HFF-Myc (cell line): ENCODE data around the gene TRIB2.

ENCODE experiments used
- DNase-seq: peaks from one replicate; pipeline ENCODE4 v3.0.0-alpha.2; 2011; ENCODE audit warnings: low read depth; ENCODE audit errors: extremely low read depth
- H3K4me3 ChIP-seq: replicated peaks from 2 replicates; pipeline ENCODE4 v1.5.1; 2011; ENCODE audit warnings: low read depth, mild to moderate bottlenecking, control low read depth, low read length
- TF ChIP-seq, protein P1 (sequence below): IDR thresholded peaks from 2 replicates; pipeline ENCODE4 v1.5.1; 2012; ENCODE audit warnings: mild to moderate bottlenecking, low read depth, low read length, control low read depth; ENCODE audit errors: missing control alignments

TRIB2 gene

DNA sequence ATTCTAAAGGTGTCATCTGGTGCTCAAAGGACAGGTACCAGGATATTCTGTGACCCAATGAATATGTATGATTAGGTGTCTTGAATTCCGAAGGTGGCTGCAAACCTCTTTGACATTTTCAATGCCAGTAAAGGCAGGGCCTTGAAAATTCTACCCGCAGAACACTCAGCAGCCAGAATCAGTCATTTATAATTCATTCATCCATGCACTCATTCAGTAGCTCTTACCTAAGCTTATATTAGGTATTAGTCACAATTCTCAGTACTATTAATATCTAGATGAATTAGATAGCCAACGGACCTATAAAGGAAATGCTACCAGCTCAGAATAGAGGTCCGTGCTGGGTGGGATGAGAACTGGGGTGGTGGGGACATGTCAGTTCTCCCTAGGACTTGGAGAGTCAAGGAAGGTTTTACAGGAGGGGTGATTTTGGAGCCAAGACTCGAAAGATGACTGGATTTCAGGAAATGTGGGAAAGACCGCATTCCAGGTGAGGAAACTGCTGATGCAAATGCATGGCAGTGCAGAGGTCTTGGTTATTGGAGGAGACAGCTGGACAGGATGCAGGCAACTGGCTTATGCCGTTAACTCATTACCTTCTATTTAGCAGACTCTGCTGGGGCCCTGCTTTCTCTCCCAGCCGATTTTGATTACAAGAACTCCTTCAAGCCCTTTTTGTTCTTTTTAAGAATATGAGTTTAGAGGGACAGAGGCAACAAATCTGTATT lies 7.2 kb downstream of the TRIB2 start:
- DNase-seq: no peak
- TF ChIP-seq, protein P1, sequence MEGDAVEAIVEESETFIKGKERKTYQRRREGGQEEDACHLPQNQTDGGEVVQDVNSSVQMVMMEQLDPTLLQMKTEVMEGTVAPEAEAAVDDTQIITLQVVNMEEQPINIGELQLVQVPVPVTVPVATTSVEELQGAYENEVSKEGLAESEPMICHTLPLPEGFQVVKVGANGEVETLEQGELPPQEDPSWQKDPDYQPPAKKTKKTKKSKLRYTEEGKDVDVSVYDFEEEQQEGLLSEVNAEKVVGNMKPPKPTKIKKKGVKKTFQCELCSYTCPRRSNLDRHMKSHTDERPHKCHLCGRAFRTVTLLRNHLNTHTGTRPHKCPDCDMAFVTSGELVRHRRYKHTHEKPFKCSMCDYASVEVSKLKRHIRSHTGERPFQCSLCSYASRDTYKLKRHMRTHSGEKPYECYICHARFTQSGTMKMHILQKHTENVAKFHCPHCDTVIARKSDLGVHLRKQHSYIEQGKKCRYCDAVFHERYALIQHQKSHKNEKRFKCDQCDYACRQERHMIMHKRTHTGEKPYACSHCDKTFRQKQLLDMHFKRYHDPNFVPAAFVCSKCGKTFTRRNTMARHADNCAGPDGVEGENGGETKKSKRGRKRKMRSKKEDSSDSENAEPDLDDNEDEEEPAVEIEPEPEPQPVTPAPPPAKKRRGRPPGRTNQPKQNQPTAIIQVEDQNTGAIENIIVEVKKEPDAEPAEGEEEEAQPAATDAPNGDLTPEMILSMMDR: no peak
- no peak overlapping the region for H3K4me3 ChIP-seq

DNA sequence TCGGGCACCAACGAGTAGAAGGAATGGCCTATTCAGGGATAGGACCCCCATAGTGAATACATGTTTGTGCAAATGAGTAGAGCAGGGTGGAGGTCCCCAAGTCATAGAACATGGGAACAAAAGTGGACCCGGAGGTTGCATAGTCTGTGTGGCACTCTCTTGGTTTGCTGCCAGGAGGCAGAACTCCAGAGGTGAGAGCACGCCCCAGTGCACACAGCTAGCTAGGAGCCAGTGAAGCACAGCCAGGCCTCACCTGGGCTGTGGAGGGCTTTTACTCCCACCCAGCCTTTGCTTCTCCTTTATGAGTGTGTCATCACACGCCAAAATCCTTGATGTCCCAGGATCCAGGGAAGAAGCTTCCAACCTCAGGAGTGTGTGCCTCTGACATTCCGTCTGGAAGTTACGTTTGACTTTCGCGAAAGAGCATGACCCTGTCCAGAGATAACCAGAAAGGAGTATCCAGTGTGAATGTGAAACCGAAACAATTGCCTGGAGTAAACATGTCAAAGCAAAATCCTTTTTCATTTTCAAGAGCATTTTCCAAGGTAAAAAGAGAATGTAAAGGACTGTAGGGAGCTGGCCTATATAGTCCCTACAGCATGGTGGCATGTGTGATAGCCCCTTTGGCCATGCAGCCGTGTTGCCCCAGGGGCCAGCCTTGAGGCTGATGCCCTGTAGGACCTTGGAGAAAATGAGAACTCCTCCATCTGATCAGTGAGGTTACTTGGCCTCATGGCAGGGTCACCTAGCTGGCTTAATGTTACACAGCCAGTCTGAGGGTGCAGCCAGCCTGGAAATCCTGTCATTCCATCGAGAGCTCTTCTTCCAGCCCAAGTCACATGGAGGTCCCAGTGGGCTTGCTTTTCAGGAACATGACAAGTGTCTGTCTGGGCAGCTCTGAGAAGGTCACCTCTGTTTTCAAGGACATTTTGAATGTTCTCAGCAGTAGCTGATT lies 8.8 kb downstream of the TRIB2 start:
- no peak for DNase-seq
- no peak overlapping the region for H3K4me3 ChIP-seq
- TF ChIP-seq, protein P1: no peak

DNA sequence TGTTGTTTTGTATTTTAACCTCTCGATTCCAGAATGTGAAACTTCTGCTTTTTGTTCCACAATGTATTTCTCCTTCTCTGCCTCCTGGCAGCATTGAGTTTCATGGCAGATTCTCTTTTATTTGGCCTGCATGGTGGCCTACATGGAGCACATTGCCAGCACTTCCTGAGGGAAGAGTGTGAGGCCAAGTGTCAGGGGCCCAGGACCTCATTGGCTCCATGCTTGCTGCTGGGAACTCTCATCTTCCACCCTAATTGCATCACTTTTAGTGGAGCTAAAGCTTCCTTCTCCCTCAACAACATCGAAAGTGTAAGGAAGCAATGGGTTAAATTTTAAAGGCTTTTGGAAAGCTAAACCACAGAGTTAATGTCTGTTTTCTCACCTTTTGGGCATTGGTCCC lies 9.5 kb downstream of the TRIB2 start:
- H3K4me3 ChIP-seq: no peak overlapping the region

DNA sequence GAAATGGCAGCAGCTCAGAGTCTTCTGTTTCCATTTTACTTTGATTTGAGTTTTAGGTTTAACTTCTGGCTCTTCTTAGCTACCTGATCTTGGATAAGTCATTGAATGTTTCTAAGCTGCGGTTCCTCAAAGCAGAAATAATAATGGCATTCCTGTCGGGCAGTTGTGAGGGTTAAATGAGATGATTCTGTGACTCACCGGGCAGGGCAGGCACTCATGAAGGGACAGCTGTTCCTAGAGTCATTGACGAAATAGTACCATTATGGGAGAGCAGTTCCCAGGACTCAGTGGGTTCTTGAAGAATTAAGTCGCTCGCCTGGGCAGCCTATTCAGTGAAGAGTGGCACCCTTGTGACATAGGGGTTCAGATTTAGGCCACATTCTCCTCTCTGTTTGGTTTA lies 10.3 kb downstream of the TRIB2 start:
- no peak for DNase-seq
- TF ChIP-seq, protein P1: no peak
- H3K4me3 ChIP-seq: no peak overlapping the region

More for the DNA sequence above, 9.5 kb downstream of the TRIB2 start:
- DNase-seq: no peak
- TF ChIP-seq, protein P1: no peak

DNA sequence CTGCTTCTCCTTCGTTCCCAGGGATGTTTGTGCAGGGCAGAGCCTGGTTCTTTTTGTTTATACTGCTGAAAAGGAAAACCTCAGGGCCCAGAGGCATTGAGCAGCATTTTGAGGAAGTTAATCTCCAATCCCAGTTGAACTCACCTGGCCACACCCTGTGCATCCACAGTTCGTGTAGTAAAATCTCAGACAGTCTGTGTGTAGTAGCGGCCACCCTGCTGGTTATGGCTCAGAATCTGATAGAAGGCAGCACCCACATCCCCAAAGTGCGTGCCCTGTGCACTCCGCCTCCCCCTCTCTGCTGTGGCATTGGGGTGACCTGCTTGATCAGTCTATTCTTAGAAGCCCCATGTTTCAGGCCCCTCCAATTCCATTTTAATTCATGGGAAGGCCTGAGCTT lies 10.9 kb downstream of the TRIB2 start:
- DNase-seq: no peak
- TF ChIP-seq, protein P1: no peak
- H3K4me3 ChIP-seq: no peak overlapping the region

DNA sequence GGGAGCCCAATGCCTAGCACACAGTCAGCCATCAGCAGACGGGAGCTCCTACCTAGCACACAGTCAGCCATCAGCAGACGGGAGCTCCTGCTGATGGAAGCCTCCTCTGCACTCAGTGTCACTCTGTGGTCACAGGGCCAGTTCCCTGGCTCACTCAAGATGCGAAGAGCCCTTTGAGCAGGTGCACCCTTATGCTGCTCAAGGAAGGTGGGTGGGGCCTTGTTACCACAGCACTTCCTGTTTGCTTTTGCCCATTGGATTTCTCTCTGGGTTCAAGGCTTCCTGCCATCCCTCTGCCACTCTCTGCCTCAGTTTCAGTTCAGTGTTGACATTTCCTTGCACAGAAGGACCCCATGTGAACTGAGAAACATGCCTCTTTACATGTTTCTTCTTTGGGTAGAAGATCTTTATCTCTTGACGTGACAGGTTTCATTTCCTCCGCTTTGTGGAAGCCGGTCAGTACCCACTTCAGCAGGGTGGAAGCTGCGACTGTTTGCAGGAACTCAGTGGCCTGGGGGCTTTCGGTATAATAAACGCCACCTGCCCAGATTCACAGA lies 11.6 kb downstream of the TRIB2 start:
- TF ChIP-seq, protein P1: no peak
- DNase-seq: no peak
- no peak overlapping the region for H3K4me3 ChIP-seq
